Measurements from ENCODE around the gene AGPAT3.
A peak's percentile ranks its signal among the peaks of the same experiment; 100 is the strongest.

The AGPAT3 gene

DNA sequence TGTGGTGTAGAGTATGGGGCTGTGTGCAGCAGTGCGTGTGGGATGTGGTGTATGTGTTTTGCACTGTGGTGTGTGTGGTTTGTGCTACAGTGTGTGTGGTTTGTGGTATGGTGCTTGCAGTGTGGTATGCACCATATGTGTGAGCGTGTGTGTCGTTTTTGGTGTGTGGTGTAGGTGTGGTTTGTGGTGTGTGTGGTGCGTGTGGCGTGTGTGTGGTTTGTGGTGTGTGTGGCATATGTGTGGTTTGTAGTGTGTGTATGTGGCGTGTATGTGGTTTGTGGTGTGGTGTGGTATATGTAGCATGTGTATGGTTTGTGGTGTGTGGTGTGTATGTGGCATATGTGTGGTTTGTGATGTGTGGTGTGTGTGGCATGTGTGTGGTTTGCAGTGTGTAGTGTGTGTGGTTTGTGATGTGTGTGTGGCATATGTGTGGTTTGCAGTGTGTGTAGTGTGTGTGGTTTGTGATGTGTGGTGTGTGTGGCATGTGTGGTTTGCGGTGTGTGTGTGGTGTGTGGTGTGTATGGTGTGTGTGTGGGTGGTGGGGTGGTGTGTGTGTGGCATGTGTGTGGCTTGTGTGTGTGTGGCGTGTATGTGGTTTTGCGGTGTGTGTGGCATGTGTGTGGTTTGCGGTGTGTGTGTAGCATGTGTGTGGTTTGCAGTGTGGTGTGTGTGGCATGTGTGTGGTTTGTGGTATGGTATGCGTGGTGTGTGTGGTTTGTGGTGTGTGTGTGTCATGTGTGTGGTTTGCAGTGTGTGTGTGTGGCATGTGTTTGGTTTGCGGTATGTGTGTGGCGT is 93.5 kb downstream of the AGPAT3 start:
- DNase-seq: peak; percentile 5

DNA sequence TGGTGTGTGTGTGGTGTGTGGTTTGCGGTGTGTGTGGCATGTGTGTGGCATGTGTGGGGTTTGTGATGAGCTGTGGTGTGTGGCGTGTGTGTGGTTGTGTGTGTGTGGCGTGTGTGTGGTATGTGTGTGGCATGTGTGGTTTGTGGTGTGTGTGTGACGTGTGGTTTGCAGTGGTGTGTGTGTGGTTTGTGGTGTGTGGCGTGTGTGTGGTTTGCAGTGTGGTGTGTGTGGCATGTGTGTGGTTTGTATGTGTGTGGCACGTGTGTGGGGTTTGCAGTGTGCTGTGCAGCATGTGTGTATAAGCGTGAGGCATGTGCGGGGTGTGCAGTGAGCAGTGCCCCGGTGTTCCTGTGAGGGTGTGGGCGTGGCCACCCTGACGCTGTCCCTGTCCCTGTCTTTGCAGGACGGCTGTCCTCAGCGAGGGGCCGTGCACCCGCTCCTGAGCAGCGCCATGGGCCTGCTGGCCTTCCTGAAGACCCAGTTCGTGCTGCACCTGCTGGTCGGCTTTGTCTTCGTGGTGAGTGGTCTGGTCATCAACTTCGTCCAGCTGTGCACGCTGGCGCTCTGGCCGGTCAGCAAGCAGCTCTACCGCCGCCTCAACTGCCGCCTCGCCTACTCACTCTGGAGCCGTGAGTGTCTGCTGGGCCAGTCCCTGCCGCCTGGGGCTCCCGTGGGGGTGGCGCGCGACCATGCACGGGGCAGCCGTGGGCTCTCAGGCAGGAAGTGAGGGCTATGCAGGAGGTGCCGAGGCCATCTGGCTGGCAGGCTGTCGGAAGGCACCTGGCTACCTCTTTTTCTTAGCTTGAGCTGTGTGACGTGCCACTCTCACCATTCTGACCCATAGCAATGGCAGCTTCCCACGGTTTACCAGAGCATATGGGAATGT is 94.5 kb downstream of the AGPAT3 start:
- no peak for DNase-seq

DNA sequence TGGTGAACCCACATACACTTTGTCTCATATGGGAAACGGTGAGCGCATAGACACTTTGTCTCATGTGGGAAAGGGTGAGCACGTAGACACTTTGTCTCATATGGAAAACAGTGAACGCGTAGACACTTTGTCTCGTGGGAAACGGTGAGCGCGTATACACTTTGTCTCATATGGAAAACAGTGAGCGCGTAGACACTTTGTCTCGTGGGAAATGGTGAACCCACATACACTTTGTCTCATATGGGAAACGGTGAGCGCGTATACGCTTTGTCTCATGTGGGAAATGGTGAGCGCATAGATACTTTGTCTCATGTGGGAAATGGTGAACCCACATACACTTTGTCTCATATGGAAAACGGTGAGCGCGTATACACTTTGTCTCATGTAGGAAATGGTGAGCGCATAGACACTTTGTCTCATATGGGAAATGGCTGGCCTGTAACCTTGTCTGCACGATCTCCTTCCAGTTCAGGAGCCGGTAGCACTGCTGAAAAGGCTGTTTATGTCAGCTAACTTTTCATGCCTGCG is 96.4 kb downstream of the AGPAT3 start:
- no peak for DNase-seq

DNA sequence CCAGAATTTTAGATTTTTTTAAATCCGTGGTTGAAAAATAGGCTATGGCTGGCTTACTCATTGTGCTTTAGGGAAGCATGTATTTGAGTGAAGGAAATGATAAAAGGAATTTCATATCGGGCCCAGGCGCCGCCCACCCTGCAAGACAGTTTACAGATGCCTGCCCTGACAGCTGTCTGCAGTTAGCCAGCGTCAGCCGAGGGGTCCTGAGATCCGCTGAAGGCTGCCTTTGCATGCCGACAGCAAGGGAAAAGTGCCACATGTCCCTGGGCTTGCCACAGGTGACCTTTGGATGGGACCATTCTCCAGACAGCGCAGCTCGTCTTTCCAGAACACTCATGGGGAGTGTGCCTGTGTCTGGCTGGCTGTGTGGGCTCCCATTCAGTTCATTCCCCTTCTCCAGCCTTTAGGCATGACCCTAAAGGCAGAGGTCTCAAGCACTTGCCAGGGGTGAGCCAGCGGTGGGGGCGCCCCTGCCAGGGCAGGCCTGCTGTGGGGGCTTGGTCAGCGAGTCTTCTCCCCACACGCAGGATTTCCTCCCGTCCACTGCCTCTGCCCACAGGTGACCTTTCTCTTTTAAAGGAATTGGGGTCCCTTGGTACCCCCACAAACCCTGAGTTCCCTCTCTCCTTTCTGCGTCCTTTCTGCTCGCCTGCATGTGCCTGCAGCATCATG is 101.0 kb downstream of the AGPAT3 start:
- DNase-seq: no peak

DNA sequence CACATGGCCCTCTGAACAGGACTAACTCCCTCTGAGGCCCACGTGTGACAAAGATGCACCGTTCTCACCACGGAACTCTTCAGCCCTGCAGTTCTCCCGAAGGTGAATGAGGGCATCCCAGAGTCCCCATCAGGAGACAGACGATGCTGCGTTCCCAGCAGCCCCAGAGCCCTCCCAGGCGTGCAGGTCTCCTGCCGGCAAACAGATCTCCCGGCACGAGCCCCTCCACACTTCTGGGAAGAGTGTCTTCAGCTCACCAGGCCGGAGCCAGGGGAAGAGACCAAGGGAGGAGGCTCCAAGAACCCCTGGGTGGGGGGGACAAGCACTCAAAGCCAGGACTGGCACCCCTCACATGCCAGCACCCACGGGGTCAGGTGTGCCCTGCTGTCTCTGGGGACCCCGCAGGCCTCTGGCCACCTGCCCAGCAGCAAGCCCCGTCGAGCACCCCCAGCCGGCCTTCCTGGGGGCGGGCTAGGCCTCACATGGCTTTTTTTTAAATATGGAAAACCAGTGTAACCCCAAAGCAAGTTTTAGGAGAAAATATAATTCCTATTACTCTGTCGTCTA is 102.0 kb downstream of the AGPAT3 start:
- DNase-seq: no peak

DNA sequence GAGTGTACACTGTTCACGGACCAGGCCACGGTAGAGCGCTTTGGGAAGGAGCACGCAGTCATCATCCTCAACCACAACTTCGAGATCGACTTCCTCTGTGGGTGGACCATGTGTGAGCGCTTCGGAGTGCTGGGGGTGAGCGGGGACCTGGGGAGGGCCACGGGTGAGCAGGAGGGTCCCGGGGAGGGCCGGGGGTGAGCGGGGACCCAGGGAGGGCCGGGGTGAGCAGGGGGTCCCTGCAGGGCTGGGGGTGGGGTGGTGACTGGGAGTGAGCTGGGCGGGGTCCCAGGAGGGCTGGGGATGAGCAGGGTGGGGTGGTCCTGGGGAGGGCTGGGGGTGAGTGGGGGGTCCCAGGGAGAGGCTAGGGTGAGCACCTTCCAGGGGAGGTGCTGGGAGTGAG is 103.0 kb downstream of the AGPAT3 start:
- DNase-seq: no peak

DNA sequence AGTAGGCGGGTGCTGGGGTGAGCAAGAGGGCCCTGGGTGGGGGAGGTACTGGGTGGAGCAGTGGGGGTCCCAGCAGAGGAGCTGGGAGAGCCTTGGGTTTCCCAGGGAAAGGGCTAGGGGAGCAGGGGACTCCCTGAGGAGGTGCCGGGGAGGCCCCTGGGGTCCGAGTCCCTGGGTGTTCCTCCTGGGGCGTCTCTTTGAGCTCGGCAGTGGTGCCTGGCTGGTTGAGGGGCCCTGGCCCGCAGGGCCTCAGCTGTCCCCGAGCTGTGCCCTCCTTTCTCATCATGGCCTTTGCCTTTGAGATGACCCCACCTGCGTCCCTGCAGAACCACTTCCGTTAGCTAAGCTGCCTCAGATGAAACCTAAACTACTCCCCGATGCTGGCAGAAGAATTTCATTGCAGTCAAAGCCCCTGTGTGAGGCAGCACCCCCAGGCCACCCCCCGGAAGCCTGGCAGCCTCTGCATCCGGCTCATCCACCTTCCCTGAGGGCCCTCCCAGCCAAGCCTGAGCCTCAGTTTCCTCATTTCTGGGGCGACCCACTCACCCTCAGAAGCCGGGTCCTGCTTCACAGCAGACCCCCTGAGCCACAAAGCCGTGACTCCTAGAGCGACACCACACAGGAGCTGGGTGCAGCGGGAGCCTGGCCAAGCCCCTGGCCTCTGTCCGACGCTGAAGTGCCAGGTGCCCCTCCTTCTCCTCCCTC is 103.5 kb downstream of the AGPAT3 start:
- no peak for DNase-seq

DNA sequence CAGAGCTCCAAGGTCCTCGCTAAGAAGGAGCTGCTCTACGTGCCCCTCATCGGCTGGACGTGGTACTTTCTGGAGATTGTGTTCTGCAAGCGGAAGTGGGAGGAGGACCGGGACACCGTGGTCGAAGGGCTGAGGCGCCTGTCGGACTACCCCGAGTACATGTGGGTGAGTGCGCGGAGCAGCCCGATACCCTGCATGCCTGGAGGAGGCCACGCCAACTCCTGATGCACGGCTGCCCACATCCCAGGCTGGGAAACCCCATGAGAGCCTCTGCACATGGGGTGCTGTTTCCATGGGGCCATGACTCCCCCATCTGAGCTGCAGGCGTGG is 104.1 kb downstream of the AGPAT3 start:
- no peak for DNase-seq

DNA sequence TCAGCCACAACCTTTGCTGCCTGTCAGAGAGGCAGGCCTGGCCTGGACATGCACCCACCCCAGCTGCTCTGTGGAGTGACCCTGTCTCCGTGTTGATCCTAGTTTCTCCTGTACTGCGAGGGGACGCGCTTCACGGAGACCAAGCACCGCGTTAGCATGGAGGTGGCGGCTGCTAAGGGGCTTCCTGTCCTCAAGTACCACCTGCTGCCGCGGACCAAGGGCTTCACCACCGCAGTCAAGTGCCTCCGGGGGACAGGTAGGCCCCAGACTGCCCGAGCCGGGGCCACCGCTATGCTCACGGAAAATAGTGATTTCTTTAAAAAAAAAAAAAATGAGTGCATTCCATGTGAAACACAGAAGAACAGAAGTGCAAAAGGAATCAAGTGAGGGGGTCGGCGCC is 105.5 kb downstream of the AGPAT3 start:
- no peak for DNase-seq

DNA sequence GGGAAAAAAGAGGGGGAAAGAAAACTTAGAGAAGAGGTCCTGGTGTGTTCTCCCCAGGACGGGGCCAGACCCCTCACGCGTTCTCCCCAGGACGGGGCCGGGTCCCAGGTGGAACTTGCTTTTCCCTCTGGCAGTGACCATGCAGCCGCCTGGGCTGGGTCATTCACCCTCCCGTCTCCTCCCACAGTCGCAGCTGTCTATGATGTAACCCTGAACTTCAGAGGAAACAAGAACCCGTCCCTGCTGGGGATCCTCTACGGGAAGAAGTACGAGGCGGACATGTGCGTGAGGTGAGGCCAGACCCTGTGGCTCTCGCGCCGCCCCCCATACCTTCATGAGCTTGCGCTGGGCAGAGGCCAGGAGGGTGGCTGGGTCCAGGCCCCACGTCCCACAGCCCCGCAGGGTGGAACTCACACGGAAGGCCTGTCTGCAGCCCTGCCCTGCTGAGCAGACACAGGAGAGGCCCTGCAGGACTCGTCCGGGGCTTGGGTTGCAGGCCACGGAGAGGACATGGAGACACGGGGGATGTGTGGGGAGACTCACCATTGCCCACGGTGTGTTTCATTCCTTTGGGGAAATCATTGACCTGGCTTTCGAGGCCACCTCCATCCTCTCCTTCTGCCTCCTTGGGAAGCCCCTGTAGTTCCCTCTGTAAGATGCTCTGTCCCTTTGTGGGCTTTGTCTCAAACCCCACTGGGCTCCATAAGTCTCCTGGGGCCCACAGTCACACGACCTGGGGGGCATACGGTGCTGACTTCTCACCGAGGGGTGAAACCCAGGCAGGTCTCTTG is 106.4 kb downstream of the AGPAT3 start:
- no peak for DNase-seq

DNA sequence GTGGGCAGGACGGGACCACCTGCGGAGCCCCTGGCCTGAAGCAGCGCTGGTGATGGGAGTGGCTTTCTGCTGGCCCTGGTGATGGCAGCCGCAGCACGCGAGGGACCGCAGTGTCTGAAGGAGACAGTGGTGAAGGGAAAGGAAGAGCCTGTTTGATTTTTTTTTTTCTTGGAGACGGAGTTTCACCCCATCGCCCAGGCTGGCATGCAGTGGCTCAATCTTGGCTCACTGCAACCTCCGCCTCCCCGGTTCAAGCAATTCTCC is 106.9 kb downstream of the AGPAT3 start:
- no peak for DNase-seq

DNA sequence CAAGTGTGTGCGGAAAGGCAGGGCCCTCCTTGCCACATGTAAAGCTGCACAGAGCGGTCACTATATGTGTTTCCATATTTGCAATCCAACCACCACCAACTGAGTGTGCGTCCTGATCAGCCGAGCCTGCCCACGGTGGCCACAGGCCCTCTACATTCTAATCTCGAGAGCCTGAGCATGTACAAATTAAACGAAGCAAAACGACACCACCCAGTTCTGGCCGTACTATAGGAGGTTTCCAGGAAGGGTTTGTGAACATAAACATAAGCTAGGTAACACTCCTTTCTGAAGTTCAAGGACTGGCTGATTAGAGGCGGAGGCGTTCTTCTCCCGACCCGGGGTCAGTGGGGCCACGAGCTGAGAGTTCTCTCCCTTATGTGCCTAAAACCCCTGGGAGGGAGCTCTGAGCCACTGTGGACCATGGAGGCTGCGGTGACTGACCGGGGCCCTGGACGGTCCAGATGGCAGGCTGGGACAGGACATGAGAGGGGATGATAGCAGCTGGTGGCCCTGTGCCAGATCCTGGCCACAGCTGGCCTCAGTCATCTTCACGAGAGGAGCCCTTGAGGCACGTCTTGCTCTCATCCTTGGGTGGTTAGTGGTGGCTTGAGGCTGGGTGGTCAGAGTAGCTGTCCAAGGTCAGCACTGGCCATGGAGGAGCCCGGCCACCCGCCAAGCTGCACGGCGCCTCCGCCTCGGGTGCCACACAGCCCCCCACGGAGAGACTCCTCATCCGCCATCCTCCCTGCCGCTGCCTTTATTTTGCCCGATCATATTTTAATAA is 108.0 kb downstream of the AGPAT3 start:
- no peak for DNase-seq

DNA sequence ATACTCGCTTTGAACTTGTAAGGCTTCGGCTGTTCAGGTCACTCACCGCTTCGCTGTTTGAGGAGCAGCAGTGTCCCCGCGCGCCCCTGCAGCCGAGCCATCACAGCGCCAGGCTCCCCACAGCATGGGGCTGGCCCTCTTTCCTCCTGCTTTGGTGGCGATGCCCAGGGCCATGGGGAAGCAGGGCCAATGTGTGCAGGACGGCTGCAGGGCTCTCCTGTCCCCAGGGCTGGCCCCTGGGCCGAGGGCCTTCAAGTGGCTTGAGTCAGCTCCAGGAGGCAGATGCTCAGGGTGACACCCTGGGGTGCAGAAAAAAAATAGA is 108.6 kb downstream of the AGPAT3 start:
- no peak for DNase-seq

DNA sequence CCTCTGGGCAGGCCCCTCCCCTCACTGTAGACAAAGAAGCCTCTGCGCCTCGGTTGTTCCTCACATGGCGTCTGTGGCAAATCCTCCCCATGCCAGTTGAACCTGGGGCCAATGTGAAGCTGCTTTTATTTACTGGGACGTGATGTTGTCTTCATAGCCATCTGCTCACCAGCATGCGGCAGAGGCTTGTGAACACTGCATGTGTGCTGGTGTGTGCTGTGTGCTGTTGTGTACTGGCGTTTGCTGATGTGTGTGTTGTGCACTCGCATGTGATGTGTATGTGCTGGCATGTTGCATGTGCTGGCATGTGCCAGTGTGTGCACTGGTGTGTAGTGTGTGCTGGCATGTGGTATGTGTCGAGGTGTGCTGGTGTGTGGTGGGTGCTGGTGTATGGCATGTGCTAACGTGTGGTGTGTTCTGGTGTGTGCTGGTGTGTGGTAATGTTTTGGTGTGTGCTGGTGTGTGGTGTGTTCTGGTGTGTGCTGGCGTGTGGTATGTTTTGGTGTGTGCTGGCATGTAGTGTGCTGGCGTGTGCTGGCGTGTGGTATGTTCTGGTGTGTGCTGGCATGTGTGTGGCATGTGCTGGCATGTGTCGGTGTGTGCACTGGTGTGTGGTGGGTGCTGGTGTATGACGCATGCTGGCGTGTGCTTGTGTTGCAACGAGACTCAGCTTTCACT is 109.9 kb downstream of the AGPAT3 start:
- no peak for DNase-seq

DNA sequence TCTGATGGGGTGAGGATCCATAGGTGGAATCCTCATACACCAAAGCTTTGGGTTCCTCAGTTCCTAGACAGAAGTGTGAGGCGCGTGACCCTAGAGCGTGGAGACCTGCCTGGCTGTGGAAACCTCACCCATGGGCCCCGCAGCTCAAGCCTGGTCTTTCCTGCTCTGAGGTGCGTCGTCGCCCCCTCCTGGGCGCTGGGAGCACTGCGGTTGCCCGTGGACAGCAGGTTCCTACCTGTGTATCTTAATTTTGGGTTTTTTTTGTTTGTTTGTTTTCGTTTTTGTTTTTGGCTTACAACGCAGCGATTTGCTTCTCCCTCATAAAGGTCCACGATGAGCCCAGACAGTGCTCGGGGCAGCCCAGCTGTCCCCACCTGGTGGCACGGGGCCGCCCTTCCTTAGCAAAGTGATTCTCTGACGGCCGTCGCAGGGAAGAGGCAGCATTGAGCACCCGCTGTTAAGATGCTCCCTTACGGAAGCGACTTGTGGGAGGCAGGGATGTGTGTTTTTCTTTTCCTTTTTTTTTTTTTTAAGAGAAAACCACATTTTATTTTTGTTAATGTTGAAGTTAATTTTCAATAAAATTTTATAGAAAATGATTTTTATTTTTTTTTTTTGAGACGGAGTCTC is 110.6 kb downstream of the AGPAT3 start:
- DNase-seq: peak; percentile 84

DNA sequence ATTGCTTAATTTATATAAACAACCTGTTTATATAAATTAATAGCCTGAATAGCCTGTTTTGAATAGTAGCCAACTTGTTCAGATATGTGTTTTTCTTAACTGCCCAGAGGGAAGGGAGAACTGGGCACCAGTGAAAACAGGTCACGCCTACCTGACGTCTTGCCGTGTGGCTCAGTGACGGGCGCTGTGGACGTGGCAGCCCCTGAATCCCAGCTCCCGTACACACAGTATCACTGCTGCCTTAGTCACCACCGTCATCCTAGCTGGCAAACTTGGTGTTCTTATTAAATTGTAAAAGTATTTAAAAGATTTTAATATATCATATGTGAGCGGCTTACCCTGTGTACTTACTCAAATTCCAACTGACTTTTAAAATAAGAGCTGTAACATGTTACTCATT is 111.6 kb downstream of the AGPAT3 start:
- no peak for DNase-seq

DNA sequence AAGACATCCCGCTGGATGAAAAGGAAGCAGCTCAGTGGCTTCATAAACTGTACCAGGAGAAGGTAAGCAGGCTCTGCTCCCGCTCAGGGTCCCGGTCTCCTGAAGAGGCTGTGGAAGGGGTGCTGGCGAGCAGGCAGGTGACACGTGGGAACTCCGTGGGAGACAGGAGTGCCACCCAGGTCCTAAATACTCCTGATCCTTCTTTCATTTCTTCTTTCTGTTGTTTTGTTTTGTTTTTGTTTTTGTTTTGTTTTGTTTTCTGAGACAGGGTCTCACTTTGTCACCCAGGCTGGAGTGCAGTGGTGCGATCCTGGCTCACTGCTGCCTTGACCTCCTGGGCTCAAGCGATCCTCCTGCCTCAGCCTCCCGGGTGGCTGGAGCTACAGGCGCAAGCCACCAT is 113.0 kb downstream of the AGPAT3 start:
- DNase-seq: no peak

DNA sequence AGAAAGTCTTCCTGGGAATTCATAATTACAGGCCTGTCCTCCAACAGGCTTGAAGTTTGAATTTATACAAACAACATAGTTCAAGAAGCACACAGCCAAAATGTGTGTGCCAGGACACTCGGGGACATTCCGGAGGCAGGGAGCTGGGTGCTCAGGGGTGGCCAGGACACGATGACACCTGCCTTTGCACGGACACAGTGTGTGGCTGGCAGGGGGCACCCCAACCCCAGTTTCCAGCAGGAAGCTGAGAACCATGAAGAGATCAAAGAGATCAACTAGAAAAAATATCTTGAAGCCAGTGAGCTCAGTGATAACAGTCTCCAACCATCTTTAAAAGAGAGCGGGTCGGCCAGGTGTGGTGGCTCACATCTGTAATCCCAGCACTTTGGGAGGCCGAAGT is 114.6 kb downstream of the AGPAT3 start:
- DNase-seq: no peak

DNA sequence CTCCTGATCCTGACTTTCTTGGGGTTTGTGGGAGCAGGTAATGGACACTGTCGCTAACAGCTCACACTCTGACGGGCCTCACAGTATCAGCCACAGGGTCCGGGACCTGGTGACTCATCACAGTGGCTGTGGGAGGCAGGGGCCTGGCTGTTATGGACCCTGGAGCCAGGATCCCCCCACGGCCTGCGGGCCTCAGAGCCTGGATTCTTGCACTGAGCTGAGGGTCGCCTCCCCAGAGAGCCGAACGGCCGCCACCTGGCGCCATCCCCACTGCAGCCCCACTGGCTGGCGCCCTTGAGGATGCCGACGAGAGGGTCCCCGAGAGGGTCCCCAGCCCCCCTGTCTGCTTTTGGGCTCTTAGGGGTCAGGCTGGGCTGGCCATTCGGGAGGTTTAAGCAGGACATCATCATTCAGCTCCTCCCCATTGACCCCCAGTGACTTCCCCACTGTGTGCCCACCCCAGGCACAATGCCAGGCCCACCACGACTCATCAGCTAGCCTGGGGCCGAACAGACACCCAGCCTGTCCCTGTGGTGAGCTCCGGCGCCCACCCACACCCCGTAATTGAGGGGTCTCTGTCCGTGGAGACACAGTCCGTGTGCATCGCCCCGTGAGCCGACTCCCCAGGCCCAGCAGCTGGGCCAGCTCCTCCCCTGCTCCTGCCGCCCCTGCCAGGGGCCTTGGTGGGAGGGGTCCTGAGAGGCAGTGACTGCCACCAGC is 116.3 kb downstream of the AGPAT3 start:
- no peak for DNase-seq

DNA sequence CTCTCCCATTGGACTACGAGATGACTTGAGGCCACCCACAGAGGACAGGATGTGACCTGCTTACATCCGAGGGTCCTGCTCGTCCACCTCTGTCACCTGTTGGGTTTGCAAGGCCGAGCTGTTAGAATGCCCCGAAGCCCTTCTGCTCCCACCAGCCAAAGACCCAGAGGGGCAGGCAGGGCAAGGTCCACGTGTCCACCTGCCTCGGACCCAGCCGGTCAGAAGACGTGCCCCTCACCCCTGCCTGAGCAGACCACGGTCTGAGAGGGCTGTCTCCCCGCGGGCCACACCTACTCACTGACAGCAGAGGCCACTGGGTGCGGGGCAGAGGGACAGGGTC is 116.8 kb downstream of the AGPAT3 start:
- DNase-seq: no peak
